Prostate gland (tissue), 2 donors: ENCODE measurements around the gene MECR. TPM values are rescaled to one million over a fixed set of nuclear protein-coding genes. Genes with fewer than 3 reads are reported as not detected.

Experiments used
- DNase-seq: peaks from one replicate; pipeline ENCODE4 v3.0.0-alpha.2; 2019; ENCODE audit warnings: low spot score
- H3K27ac ChIP-seq, 2 donors: fragments of 200-600 bp; sonication (generic); 2 replicates each; pipeline ENCODE4 v1.5.1; 2017 to 2019
- H3K27me3 ChIP-seq: fragments of 200-600 bp; sonication (generic); replicated peaks from 2 replicates; pipeline ENCODE4 v1.5.1; 2019; ENCODE audit not compliant: insufficient read depth
- H3K36me3 ChIP-seq, 2 donors: fragments of 200-600 bp; sonication (generic); 1 replicate in 1 of 2; 2 replicates in 1 of 2; pipeline versions ENCODE4 v1.5.1 to v1.8.1; 2017 to 2019
- H3K4me1 ChIP-seq: fragments of 200-600 bp; sonication (generic); replicated peaks from 2 replicates; pipeline ENCODE4 v1.5.1; 2019
- H3K4me3 ChIP-seq, 2 donors: fragments of 200-600 bp; sonication (generic); 2 replicates each; pipeline ENCODE4 v1.5.1; 2017 to 2019
- H3K9me3 ChIP-seq: fragments of 200-600 bp; sonication (generic); 2 replicates; pipeline ENCODE4 v1.5.1; 2017
- POLR2A ChIP-seq: fragments of 450-650 bp; IDR thresholded peaks from one replicate; pipeline ENCODE4 v1.6.1; 2016; ENCODE audit warnings: antibody characterized with exemption, mild to moderate bottlenecking
- POLR2AphosphoS5 ChIP-seq: sonication (generic); formaldehyde crosslinking; IDR thresholded peaks from one replicate; pipeline ENCODE4 v1.6.1; 2017; ENCODE audit warnings: antibody characterized with exemption
- WGBS: methylation state at CpG from one replicate; pipeline ENCODE4 v1.1.5; 2018; 5-methylcytosine and 5-hydroxymethylcytosine counted together
- intact Hi-C: fragments of 100-400 bp; cut with DNase I; formaldehyde crosslinking; loops from one replicate; pipeline ENCODE4 v1.14.2; 2022
- total RNA-seq, 2 donors: library from RNA; depleted of rRNA; stranded (reverse); fragments of >200 nt; gene quantifications; one replicate each; pipeline ENCODE4 v1.1.0, GENCODE V29; 2016
- TF ChIP-seq, protein P1 (sequence below), 4 experiments: fragments of 200-600 bp in 2 of 4; fragments of 450-650 bp in 2 of 4; sonication (generic) in 2 of 4; IDR thresholded peaks; 1 replicate in 3 of 4; 2 replicates in 1 of 4; pipeline ENCODE4 v1.5.1; 2016 to 2019; ENCODE audit warnings: antibody characterized with exemption in 4 of 4, mild to moderate bottlenecking in 2 of 4, moderate library complexity in 2 of 4

Gene MECR
- total RNA-seq, 2 donors from 2014 or later = 17.7 to 49.3 TPM

DNA sequence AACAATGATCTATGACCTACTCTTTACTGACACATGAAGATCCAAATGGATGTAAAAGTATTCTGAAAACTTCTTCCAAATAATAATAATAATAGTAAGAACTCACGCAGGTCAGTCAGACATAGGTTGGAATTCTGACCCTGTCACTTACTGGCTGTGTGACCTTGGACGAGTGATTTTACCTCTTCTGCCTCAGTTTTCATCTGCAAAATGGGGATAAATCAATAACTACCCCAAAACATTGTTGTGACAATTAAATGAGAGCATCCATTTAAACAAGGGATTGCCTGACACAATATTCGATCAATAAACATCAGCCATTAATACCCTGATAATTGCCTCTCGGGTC is 556 bp downstream of the MECR start:
- no peak for DNase-seq
- no peak for TF ChIP-seq POLR2AphosphoS5
- TF ChIP-seq, protein P1, sequence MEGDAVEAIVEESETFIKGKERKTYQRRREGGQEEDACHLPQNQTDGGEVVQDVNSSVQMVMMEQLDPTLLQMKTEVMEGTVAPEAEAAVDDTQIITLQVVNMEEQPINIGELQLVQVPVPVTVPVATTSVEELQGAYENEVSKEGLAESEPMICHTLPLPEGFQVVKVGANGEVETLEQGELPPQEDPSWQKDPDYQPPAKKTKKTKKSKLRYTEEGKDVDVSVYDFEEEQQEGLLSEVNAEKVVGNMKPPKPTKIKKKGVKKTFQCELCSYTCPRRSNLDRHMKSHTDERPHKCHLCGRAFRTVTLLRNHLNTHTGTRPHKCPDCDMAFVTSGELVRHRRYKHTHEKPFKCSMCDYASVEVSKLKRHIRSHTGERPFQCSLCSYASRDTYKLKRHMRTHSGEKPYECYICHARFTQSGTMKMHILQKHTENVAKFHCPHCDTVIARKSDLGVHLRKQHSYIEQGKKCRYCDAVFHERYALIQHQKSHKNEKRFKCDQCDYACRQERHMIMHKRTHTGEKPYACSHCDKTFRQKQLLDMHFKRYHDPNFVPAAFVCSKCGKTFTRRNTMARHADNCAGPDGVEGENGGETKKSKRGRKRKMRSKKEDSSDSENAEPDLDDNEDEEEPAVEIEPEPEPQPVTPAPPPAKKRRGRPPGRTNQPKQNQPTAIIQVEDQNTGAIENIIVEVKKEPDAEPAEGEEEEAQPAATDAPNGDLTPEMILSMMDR (IDR thresholded peaks at IDR 0.05) = no peak
- TF ChIP-seq POLR2A = no peak
- Histone ChIP-seq H3K36me3 (no peaks in the 10 kb centered on the region), H3K4me3 (peak overlapping the region; percentile 63 to 66), H3K9me3 (no peaks in the 10 kb centered on the region), H3K27ac (peak overlapping the region; percentile 29 to 61), H3K4me1 (peaks cover 3% of the 10 kb centered on the region), H3K27me3 (no peaks in the 10 kb centered on the region)
- 9% methylated on average over 4 of the region's 4 CpGs for WGBS
- intact Hi-C loops = loop anchor here (10.0 kb wide), 1 partner anchor 1295 kb away; no protein-coding TSS in a partner anchor

DNA sequence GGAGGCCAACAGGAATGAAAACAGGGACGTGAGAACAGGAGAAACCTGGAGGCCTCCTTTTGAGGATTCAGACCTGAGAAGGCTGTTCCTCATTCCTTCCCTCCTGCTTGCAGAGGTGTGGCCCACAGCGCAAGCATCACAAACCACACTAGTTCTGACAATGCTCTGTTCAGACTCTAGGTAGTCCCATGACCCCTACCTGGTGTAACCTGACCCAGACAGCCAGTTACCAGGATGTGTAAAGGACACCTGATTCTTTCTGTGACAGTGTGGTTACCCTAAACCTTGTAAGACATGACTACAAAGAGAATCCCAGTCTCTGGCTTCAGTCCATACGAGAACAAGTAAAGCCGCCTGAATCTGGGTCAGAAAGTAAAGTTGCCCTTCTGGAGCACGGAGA is 3.2 kb downstream of the MECR start:
- Histone ChIP-seq H3K36me3 (no peaks in the 10 kb centered on the region), H3K27ac (no peak overlapping the region), H3K4me1 (peaks cover 3% of the 10 kb centered on the region), H3K27me3 (no peaks in the 10 kb centered on the region), H3K4me3 (no peak overlapping the region), H3K9me3 (no peaks in the 10 kb centered on the region)
- 68% methylated on average over 5 of the region's 5 CpGs for WGBS
- intact Hi-C loops = no loop called here
- DNase-seq = no peak
- TF ChIP-seq POLR2A = no peak
- no peak for TF ChIP-seq POLR2AphosphoS5
- TF ChIP-seq, protein P1 (IDR thresholded peaks at IDR 0.05) = no peak

DNA sequence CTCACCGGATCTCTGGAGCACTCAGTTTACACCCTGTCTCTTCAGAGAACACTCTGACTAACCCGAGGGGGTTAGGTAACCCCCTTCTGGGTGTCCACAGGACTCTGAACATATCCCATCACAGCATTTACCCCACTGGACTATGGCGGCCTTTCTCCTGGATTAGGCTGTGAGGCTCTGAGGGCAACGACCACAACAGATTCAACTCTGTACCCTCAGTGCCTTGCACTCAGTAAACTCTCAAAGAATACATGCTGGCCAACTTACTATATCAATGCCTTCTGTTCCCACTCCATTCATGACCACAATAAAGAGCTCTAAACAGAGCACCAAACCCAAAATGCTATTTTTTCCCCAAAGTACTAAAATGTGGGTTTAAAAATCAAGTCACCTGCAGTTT is 5.4 kb downstream of the MECR start:
- Histone ChIP-seq H3K27ac (no peak overlapping the region), H3K9me3 (no peaks in the 10 kb centered on the region), H3K4me1 (peaks cover 3% of the 10 kb centered on the region), H3K4me3 (no peak overlapping the region), H3K36me3 (no peaks in the 10 kb centered on the region), H3K27me3 (no peaks in the 10 kb centered on the region)
- WGBS = 88% methylated on average over 4 of the region's 4 CpGs
- TF ChIP-seq POLR2A (no peak), POLR2AphosphoS5 (no peak)
- TF ChIP-seq, protein P1 (IDR thresholded peaks at IDR 0.05) = no peak
- DNase-seq = no peak
- intact Hi-C loops = no loop called here

DNA sequence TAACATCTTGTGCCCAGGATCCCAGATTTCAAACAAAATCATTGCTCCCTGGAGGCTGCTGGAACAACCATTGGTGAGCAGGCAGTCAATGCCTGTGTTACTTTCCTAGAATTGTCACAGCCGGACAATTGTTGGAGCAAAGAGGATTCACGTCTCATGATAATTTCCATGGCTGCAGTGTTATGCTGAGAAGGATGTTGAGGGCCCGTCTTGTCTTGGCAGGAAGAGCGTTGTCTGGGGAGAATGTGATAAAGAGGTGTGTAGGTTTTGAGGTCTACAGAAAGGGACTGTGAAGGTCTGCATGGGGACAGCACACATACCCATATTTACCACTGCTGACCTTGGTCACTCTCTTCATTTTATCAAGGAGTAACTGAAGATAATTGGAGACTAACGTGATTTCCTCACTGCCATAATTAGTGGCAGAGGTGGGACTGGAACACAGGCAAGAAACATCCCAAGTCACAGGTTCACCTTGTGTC is 6.3 kb downstream of the MECR start:
- H3K4me1 ChIP-seq = no peaks in the 10 kb centered on the region
- H3K9me3 ChIP-seq = no peaks in the 10 kb centered on the region
- intact Hi-C loops = no loop called here
- H3K4me3 ChIP-seq = no peak overlapping the region
- DNase-seq = no peak
- no peak for TF ChIP-seq POLR2AphosphoS5
- TF ChIP-seq, protein P1 (IDR thresholded peaks at IDR 0.05) = no peak
- TF ChIP-seq POLR2A = no peak
- 95% methylated on average over 5 of the region's 5 CpGs for WGBS
- H3K36me3 ChIP-seq = no peaks in the 10 kb centered on the region
- no peak overlapping the region for H3K27ac ChIP-seq
- H3K27me3 ChIP-seq = no peaks in the 10 kb centered on the region

DNA sequence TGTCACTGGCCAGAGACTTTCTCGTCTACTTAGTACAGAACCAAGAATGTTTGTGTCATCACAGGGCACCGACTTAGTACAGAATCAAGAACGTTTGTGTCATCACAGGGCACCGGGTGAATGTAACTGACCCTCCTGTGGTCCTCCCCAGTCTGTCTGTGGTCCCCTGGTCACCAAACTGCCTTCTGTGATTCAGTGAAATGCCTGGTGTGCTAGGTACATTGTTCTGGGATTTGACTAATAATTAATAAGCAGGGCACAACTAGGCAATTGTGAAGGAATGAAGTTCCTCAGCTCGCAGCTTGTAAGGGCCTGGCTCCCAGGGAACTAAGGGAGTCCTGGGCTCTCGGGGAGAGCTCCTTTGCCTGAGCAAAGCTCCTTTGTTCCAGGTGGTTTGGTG is 7.2 kb downstream of the MECR start:
- Histone ChIP-seq H3K27me3 (no peaks in the 10 kb centered on the region), H3K9me3 (no peaks in the 10 kb centered on the region), H3K4me1 (no peaks in the 10 kb centered on the region), H3K27ac (no peak overlapping the region), H3K36me3 (no peaks in the 10 kb centered on the region), H3K4me3 (no peak overlapping the region)
- WGBS = 69% methylated on average over 6 of the region's 6 CpGs
- no peak for DNase-seq
- intact Hi-C loops = no loop called here
- TF ChIP-seq POLR2A (no peak), POLR2AphosphoS5 (no peak)
- TF ChIP-seq, protein P1 (IDR thresholded peaks at IDR 0.05) = no peak
